ENCODE measurements around the gene PPIL6.

PPIL6 gene

GRCh38 chr6:109449795-109450673 is 9.6 kb upstream of the PPIL6 start:
- TF ChIP-seq CTCF (IDR thresholded peaks at IDR 0.05; ENCODE audit: extremely low read depth, insufficient read depth, missing control alignments) = no peak
- in situ Hi-C loops (cut with MboI; ENCODE audit: low pct_unique_long_range_greater_than_20kb, low sequenced_read_pairs, unreplicated experiment) = no loop called here
- DNase-seq (ENCODE audit: low spot score) = no peak

DNA sequence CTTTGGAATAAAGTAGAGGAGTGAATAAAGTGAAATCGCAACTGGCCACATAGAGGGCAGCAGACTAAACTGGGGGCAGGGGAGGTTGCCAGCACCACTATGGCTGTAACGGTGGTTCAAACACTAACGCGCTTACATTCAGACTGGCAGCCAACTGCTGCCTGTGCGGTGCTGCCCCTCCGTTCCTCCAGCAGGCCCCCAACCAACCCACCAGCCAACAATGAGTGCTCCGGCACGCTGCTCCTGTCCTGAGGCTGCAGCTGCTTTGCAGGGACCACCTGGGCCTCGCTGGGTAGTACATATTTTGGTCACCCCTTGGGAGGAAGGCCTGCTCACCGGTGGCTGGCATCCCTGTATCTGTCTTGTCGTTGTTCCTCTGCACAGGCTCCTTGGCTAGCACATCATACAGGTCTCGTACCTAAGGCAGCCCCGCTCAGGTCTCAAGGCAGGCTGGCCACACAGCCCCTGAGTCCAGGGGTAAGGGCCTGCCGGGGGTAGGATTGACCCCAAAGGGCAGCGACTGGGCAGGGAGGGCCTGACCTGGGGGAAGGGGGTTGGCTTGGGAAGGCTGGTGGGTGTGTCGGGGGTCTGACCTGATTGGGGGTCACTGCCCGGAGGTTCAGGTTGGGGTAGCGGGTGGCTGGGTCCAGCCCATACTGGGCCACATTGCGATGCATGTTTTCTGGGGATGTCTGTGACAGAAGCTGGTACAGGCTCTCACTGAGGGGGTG is 8.8 kb upstream of the PPIL6 start:
- no peak for DNase-seq (ENCODE audit: low spot score)
- in situ Hi-C loops (cut with MboI; ENCODE audit: low pct_unique_long_range_greater_than_20kb, low sequenced_read_pairs, unreplicated experiment) = no loop called here
- TF ChIP-seq CTCF (IDR thresholded peaks at IDR 0.05; ENCODE audit: extremely low read depth, insufficient read depth, missing control alignments) = no peak

GRCh38 chr6:109448615-109449014 is 8.2 kb upstream of the PPIL6 start:
- no peak for DNase-seq (ENCODE audit: low spot score)
- in situ Hi-C loops (cut with MboI; ENCODE audit: low pct_unique_long_range_greater_than_20kb, low sequenced_read_pairs, unreplicated experiment) = no loop called here
- no peak for TF ChIP-seq CTCF (IDR thresholded peaks at IDR 0.05; ENCODE audit: extremely low read depth, insufficient read depth, missing control alignments)

DNA sequence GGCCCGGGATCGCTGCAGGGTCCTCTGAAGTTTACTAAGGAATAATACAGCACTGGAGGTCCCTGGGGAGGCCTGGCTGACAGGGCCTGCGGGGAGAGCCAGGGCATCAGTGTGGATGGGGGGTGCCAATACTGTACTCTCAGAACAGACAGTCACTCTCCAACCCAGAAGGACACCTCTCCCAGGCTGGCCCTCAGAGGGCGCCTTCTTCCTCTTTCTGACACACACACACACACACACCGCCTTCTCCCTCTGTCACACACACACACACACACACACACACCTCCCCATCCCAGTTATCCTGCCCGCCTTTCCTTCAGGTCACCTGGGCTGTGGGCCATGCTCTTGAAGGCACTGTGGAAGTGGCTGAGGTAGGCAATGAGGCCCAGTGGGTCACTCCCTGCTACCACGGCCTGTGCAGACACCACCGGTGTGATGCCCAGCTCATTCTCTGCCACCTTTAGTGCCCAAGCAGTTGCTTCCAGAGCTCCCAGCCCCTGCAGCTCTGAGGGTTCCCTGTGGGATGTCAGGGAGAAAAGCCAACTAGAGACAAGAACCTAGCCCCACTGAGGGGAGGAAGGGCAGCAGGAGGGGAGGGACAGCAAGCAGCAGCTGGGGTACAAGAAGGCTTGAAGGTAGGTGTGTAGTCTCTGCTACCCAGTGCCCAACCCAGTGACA is 7.6 kb upstream of the PPIL6 start:
- DNase-seq (ENCODE audit: low spot score) = no peak
- no peak for TF ChIP-seq CTCF (IDR thresholded peaks at IDR 0.05; ENCODE audit: extremely low read depth, insufficient read depth, missing control alignments)
- in situ Hi-C loops (cut with MboI; ENCODE audit: low pct_unique_long_range_greater_than_20kb, low sequenced_read_pairs, unreplicated experiment) = no loop called here

- in situ Hi-C loops (cut with MboI; ENCODE audit: low pct_unique_long_range_greater_than_20kb, low sequenced_read_pairs, unreplicated experiment) = no loop called here
- no peak for TF ChIP-seq CTCF (IDR thresholded peaks at IDR 0.05; ENCODE audit: extremely low read depth, insufficient read depth, missing control alignments)
- DNase-seq (ENCODE audit: low spot score) = no peak
Measured at GRCh38 chr6:109447087-109447486, 6.7 kb upstream of the PPIL6 start.

DNA sequence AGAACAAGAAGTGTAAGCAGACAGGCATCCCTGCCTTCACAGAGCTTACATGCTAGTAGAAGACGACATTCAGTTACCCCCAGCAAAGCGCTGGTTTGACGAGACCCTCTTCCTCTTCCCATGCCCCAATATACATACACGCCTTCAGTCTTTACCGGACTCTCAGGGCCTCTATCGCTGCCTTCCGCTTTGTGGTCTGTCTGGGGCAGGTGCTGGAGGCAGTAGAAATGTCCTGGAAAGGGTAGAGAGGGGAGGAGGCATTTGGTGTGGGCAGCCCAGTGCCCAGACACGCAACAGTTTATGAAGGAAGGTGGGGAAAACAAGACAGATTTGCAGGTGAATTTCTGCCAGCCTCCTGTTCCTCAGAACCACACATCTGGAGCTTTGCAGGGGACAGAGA is 6.1 kb upstream of the PPIL6 start:
- no peak for DNase-seq (ENCODE audit: low spot score)
- TF ChIP-seq CTCF (IDR thresholded peaks at IDR 0.05; ENCODE audit: extremely low read depth, insufficient read depth, missing control alignments) = no peak
- in situ Hi-C loops (cut with MboI; ENCODE audit: low pct_unique_long_range_greater_than_20kb, low sequenced_read_pairs, unreplicated experiment) = no loop called here
